Stimulated activated CD4-positive, alpha-beta T cell treated with anti-CD3 and anti-CD28 coated beads, Interleukin-2, amount 100 ng/mL, for 24 hours (primary cell): Measurements from ENCODE around the gene OR11G2.
"Not testable (repeated sequence)": the region's sequence is repeated elsewhere in the genome, so short reads cannot be mapped to it uniquely, and the experiment has no call there.

Source experiments
- DNase-seq, 2 donors: peaks; one replicate each; pipeline ENCODE4 v3.0.0-alpha.2; 2020

The OR11G2 gene

DNA sequence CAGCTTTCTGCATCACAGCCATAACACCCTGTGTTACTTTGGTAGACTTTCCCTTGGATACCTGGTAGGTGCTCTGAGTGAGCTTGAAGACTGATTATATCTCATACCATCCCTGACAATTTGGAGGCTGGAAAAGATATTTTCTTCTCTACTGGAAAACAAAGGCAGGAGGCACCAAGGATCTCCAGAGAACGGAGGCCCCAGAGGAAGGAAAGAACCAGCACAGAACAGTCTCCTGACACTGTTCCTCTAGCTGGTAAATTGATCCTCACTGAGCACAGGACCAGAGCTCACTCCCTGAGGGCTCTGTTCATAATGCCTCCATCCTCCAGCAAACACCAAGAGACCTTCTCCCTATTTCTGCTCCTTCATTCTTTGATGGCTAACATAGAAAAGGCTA lies at the start of gene OR11G2:
TSS of gene OR11G2 (plus strand) at position 301 of the 400 bp plus-strand sequence. CDS start 6,542 bp downstream, outside the sequence.
- no peak for DNase-seq

DNA sequence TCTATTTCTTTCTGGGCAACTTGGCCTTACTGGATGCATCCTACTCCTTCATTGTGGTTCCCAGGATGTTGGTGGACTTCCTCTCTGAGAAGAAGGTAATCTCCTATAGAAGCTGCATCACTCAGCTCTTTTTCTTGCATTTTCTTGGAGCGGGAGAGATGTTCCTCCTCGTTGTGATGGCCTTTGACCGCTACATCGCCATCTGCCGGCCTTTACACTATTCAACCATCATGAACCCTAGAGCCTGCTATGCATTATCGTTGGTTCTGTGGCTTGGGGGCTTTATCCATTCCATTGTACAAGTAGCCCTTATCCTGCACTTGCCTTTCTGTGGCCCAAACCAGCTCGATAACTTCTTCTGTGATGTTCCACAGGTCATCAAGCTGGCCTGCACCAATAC lies 46.8 kb upstream of the OR11G2 start:
- DNase-seq: no peak

DNA sequence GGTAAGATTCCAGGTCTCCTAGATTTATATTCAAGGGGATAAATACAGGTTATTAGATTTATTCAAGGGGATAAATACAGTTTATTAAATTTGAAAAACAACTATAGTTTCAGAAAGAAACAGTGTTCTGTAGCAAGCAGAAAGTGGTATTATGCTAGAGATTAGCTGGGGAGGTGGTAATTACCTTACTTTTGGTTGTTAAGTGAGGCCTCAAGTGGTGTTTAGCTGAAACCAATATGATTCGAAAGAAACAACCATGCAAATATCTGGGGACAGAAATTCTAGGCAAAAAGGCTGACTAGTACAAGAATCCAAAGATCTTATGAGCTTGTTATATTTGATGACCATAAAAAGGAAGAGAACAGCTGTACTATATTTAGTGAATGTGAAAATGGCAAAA lies 45.9 kb upstream of the OR11G2 start:
- DNase-seq: no peak

- DNase-seq: no peak
Observed at GRCh38 chr14:20164462-20164861, 26.2 kb upstream of the OR11G2 start.

DNA sequence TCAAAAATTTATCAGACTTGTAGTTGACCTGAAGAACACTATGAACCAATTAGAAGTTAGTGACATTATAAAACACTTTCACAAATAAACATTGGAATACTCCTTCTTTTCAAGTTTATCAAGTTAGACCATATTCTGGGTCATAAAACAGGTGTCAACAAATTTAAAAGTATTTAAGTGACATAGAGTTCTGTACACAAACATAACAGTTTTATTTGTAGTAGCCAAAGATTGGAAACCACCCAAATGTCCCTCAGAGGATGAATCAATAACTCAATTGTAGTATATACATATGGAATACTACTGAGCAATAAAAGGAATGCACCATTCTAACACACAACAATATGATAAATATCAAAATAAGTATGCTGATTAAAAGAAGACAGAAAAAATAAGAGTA lies 23.6 kb upstream of the OR11G2 start:
- no peak for DNase-seq

DNA sequence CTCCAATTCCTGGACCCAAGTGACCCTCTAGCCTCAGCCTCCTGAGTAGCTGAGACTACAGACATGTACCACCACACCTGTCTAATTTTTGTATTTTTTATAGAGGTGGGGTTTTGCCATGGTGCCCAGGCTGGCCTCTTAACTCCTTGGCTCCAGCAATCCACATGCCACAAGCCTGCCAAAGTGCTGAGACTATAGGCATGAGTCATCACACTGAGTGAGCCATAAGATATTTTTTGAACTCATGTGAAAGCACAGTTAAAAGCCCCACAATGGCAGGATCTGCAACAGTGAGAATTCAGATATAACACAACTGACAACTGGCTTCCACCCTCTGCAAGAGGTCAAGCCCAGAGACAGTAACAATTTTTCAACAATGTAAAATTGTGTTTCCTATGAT lies 20.8 kb upstream of the OR11G2 start:
- not testable (repeated sequence) for DNase-seq

DNA sequence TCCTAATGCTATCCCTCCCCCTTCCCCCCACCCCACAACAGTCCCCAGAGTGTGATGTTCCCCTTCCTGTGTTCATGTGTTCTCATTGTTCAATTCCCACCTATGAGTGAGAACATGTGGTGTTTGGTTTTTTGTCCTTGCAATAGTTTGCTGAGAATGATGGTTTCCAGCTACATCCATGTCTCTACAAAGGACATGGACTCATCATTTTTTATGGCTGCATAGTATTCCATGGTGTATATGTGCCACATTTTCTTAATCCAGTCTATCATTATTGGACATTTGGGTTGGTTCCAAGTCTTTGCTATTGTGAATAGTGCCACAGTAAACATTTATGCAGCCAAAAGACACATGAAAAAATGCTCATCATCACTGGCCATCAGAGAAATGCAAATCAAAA lies 16.5 kb upstream of the OR11G2 start:
- DNase-seq: not testable (repeated sequence)

GRCh38 chr14:20176330-20176729 lies 14.4 kb upstream of the OR11G2 start:
- DNase-seq: no peak

DNA sequence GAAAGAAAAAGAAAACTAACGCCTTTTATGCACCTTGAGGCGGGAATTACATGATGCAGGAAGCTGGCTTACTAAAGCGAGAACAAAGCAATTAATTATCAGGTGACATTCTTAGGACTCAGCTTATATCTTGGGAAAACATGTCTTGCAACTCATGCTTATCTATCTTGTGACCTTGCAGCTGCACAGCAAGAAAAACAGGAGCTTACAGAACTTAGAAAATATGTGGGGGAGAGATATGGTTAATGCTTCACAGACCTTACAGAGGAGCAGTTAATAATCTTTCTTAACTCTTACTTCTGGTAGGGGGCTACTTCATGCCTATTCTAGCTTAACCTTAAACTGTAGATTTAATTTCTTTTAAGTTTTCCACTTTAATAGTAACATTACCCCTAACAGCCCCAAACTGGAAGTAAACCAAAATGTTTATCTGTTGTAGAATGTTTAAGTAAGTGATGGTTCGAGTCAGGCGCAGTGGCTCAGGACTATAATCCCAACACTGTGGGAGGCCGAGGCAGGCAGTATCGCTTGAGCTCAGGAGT lies 13.2 kb upstream of the OR11G2 start:
- DNase-seq: no peak

- DNase-seq: no peak
Observed at GRCh38 chr14:20179218-20179617, 11.5 kb upstream of the OR11G2 start.

DNA sequence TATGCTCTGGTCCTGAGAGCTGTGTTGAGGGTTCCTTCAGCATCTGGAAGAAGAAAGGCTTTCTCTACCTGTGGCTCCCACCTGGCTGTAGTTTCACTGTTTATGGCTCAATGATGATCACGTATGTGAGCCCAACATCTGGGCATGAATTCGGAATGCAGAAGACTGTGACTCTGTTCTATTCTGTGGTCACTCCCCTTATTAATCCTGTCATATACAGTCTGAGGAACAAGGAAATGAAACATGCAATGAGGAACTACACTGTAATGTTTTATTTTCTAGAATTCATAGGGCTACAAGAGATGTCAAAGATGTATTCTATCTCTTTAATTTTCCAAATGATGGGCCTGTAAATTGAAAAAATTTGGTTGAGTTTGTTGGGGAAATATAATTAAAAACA lies 10.8 kb upstream of the OR11G2 start:
- no peak for DNase-seq

- no peak for DNase-seq
Observed at GRCh38 chr14:20180486-20180885, 10.2 kb upstream of the OR11G2 start.

DNA sequence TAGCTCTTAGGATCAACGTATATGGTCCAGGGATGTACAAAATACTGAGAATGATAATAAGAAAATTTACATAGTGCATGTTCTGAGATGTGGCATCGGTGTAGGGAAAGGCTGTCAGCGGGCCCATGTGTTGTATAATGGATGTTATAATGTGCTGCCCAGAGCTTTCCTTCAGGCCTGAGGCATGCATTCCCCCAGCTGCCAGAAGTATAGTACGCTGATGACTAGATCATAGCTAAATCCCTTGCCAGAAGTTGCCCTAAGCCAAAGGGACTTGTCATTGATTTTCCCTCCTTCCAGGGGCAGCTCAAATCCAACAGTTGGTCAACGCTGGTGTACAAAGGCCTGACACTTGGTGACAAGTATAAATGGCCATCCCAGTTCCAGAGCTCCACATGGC lies 6.5 kb upstream of the OR11G2 start:
- no peak for DNase-seq

DNA sequence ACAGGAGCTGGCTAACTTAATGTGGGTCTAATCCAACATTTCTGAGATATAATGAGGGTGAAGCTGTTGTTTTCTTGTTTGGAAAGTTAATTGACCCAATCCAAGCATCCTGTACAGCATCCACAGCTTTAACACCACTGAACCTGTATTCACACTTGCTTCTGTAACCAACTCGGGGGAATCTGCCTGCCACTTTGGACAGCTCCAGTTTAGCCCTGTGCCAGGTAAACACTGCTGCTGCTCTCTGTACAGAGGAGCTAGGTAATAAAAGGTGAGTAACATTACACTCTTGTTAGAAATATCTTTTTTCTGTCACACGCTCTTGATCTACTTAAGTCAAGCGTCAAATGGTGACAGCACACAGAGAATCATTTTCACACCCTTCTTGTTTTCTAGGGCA lies 700 bp downstream of the OR11G2 start:
- DNase-seq: no peak

DNA sequence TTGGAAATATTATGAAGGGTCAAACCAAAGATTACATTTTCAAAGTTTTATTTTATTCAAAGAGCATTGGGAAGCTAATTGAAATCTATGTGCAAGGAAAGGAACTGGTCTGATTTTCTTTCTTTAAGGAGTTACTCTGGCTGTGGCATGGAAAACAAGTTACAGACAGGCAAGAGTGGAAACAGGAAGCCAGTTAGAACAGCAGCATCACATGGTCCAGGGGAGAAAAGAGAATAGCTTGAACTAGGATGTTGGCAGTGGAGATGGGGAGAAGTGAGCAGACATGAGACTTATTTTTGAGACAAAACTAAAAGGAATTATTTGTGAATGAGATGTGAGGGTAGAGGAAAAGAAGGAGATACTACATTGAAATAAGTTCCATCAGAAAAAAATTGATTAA lies 3.4 kb downstream of the OR11G2 start:
- no peak for DNase-seq

GRCh38 chr14:20195170-20195569 lies 4.5 kb downstream of the OR11G2 start:
- DNase-seq: not testable (repeated sequence)

DNA sequence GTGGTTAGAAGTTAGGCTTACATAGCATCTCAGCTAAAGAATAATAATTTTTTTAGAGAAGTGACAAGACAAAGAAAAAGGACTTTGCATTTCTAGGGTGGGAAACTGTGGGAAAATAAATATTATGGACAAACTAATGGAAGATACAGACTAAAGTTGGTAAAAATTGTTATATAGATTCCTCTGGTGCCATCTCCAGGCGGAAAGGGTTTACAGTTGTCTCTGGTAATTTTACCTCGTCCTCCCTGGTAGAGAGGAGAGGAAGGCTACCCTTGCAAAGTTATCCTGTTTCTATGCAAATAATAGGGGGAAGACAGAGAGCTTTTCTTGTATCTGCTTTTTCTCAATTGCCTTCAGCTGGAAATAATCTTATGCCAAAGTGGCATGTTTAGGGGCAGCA lies 5.2 kb downstream of the OR11G2 start:
- DNase-seq: no peak

DNA sequence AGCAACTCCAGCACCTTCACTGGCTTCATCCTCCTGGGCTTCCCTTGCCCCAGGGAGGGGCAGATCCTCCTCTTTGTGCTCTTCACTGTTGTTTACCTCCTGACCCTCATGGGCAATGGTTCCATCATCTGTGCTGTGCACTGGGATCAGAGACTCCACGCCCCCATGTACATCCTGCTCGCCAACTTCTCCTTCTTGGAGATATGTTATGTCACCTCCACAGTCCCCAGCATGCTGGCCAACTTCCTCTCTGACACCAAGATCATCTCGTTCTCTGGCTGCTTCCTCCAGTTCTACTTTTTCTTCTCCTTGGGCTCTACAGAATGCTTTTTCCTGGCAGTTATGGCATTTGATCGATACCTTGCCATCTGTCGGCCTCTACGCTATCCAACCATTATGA lies 6.8 kb downstream of the OR11G2 start:
- DNase-seq: no peak

- no peak for DNase-seq
Observed at GRCh38 chr14:20198991-20199390, 8.3 kb downstream of the OR11G2 start.

DNA sequence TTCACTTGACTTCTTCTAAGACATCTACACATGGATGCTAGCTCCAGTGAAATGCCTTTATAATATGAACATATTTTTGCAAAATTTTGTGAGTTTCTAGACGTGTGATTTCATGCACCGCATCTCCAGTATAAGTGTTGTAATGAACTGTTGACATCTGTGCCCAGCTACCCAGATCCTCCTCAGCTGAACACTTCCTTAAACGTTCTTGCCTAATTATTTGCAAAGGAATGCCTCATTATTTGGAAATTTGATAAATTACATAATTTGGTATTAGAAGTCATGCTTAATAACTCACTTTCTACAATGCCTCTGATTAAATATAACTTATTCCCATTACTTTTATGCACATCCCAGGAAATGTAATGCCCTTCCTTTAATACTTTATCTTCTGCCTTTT lies 14.0 kb downstream of the OR11G2 start:
- no peak for DNase-seq

GRCh38 chr14:20209595-20209994 lies 18.9 kb downstream of the OR11G2 start:
- no peak for DNase-seq

GRCh38 chr14:20212406-20212805 lies 21.7 kb downstream of the OR11G2 start:
- not testable (repeated sequence) for DNase-seq

- DNase-seq: no peak
Observed at GRCh38 chr14:20215196-20215595, 24.5 kb downstream of the OR11G2 start.

- DNase-seq: no peak
Observed at GRCh38 chr14:20219033-20219432, 28.3 kb downstream of the OR11G2 start.

GRCh38 chr14:20223410-20223809 lies 32.7 kb downstream of the OR11G2 start, which contains the start of gene OR11H6:
TSS of gene OR11H6 (plus strand) at chr14:20223710. CDS start at chr14:20223710, 0 bp downstream.
- DNase-seq: no peak

- DNase-seq: no peak
Observed at GRCh38 chr14:20228681-20229080, 38.0 kb downstream of the OR11G2 start, which contains the start of gene OR11H7. TSS of gene OR11H7 (plus strand) at chr14:20228981.
